Neural cell (in vitro differentiated cells): Measurements from ENCODE around the gene FGD5. TPM values are rescaled to one million over a fixed set of nuclear protein-coding genes. Genes with fewer than 3 reads are reported as not detected.

Source experiments
- H2AFZ ChIP-seq: fragments of 200-600, 300-800 bp; sonication (generic), shearing (Covaris generic); 2 replicates; pipeline ENCODE4 v1.6.0; 2014; ENCODE audit warnings: low read depth, mild to moderate bottlenecking, antibody characterized with exemption, low read length, moderate library complexity
- H3F3A ChIP-seq: fragments of 200-600 bp; shearing (Covaris generic); 2 replicates; pipeline ENCODE4 v1.6.1; 2016; ENCODE audit warnings: mild to moderate bottlenecking, moderate library complexity, mixed read lengths, antibody characterized with exemption, low read length; ENCODE audit not compliant: insufficient read depth, poor library complexity, severe bottlenecking
- H3K27ac ChIP-seq: fragments of 200-600, 300-800 bp; sonication (generic), shearing (Covaris generic); 2 replicates; pipeline ENCODE4 v1.5.1; 2014; ENCODE audit warnings: mild to moderate bottlenecking, low read length, moderate library complexity
- H3K27me3 ChIP-seq: fragments of 300-800, 200-600 bp; sonication (generic), shearing (Covaris generic); 2 replicates; pipeline ENCODE4 v1.6.0; 2014; ENCODE audit warnings: mild to moderate bottlenecking, low read depth, low read length, moderate library complexity; ENCODE audit not compliant: insufficient read depth
- H3K36me3 ChIP-seq: fragments of 300-800, 200-600 bp; sonication (generic), shearing (Covaris generic); 2 replicates; pipeline ENCODE4 v1.5.1; 2014; ENCODE audit warnings: mild to moderate bottlenecking, antibody characterized with exemption, low read length, moderate library complexity; ENCODE audit not compliant: insufficient read depth
- H3K4me2 ChIP-seq: fragments of 300-800, 200-600 bp; sonication (generic), shearing (Covaris generic); 2 replicates; pipeline ENCODE4 v1.6.0; 2014; ENCODE audit warnings: mild to moderate bottlenecking, low read length
- H3K4me3 ChIP-seq: fragments of 300-800, 200-600 bp; sonication (generic), shearing (Covaris generic); 2 replicates; pipeline ENCODE4 v1.5.1; 2014; ENCODE audit warnings: mild to moderate bottlenecking, low read length, moderate library complexity
- H3K79me2 ChIP-seq: fragments of 200-600 bp; shearing (Covaris generic); replicated peaks from 2 replicates; pipeline ENCODE4 v1.6.0; 2014; ENCODE audit warnings: mild to moderate bottlenecking, low read length, moderate library complexity; ENCODE audit not compliant: insufficient read depth
- H3K9ac ChIP-seq: fragments of 300-800, 200-600 bp; sonication (generic), shearing (Covaris generic); 2 replicates; pipeline ENCODE4 v1.6.1; 2016; ENCODE audit warnings: mild to moderate bottlenecking, low read length, mixed read lengths
- H3K9me2 ChIP-seq: fragments of 200-600 bp; shearing (Covaris generic); 2 replicates; pipeline ENCODE4 v1.6.1; 2016; ENCODE audit warnings: mild to moderate bottlenecking, low read length, mixed read lengths; ENCODE audit not compliant: insufficient read depth
- H3K9me3 ChIP-seq: fragments of 200-600, 300-800 bp; sonication (generic), shearing (Covaris generic); 2 replicates; pipeline ENCODE4 v1.6.1; 2016; ENCODE audit warnings: mild to moderate bottlenecking, mixed run types, low read length, moderate library complexity, mixed read lengths
- H4K20me1 ChIP-seq: fragments of 200-600 bp; shearing (Covaris generic); 2 replicates; pipeline ENCODE4 v1.6.1; 2016; ENCODE audit warnings: mild to moderate bottlenecking, mixed run types; ENCODE audit not compliant: insufficient read depth
- CTCF ChIP-seq: fragments of 450-650 bp; IDR thresholded peaks from 2 replicates; pipeline ENCODE4 v1.5.1; 2014; ENCODE audit warnings: antibody characterized with exemption, mild to moderate bottlenecking, moderate library complexity; ENCODE audit not compliant: poor library complexity, severe bottlenecking
- EP300 ChIP-seq: fragments of 450-650 bp; conservative IDR thresholded peaks from 2 replicates; pipeline ENCODE4 v1.6.1; 2014; ENCODE audit warnings: antibody characterized with exemption, mild to moderate bottlenecking, moderate library complexity; ENCODE audit not compliant: poor library complexity, severe bottlenecking
- EZH2 ChIP-seq: fragments of 200-600, 300-800 bp; shearing (Covaris generic), sonication (generic); IDR thresholded peaks from 2 replicates; pipeline ENCODE4 v1.6.1; 2014; ENCODE audit warnings: antibody characterized with exemption, low read length, borderline replicate concordance, mild to moderate bottlenecking; ENCODE audit not compliant: insufficient read depth, poor library complexity, severe bottlenecking
- MXI1 ChIP-seq: fragments of 450-650 bp; conservative IDR thresholded peaks from 2 replicates; pipeline ENCODE4 v1.6.1; 2014; ENCODE audit warnings: antibody characterized with exemption, mild to moderate bottlenecking; ENCODE audit not compliant: poor library complexity, severe bottlenecking
- POLR2AphosphoS5 ChIP-seq: IDR thresholded peaks from 2 replicates; pipeline ENCODE4 v1.6.1; 2012
- RAD21 ChIP-seq: fragments of 450-650 bp; conservative IDR thresholded peaks from 2 replicates; pipeline ENCODE4 v1.6.1; 2014; ENCODE audit warnings: antibody characterized with exemption, mild to moderate bottlenecking, moderate library complexity
- REST ChIP-seq: IDR thresholded peaks from 2 replicates; pipeline ENCODE4 v1.6.1; 2012; ENCODE audit warnings: borderline replicate concordance
- SMC3 ChIP-seq: fragments of 450-650 bp; conservative IDR thresholded peaks from 2 replicates; pipeline ENCODE4 v1.6.1; 2014; ENCODE audit warnings: antibody characterized with exemption, mild to moderate bottlenecking, moderate library complexity; ENCODE audit not compliant: poor library complexity
- TAF1 ChIP-seq: IDR thresholded peaks from 2 replicates; pipeline ENCODE4 v1.6.1; 2012; ENCODE audit warnings: low read depth
- polyA plus RNA-seq: library from polyadenylated mRNA; depleted of rRNA; stranded (reverse); fragments of >200 nt; gene quantifications from 2 replicates; pipeline ENCODE4 v1.2.3, GENCODE V29; 2014

The FGD5 gene
- polyA plus RNA-seq, 1 donor from 2014 or later, result not detected

GRCh38 chr3:14926592-14926991 is 107.8 kb downstream of the FGD5 start:
- Histone ChIP-seq H3K79me2 (no peaks in the 10 kb centered on the region), H3K9ac (no peak overlapping the region), H3K9me2 (no peaks in the 10 kb centered on the region), H4K20me1 (no peaks in the 10 kb centered on the region), H3K4me2 (no peak overlapping the region), H3K9me3 (no peaks in the 10 kb centered on the region), H3K27me3 (no peaks in the 10 kb centered on the region), H2AFZ (no peak overlapping the region), H3K4me3 (no peak overlapping the region), H3K27ac (no peak overlapping the region), H3K36me3 (no peaks in the 10 kb centered on the region), H3F3A (no peaks in the 10 kb centered on the region)
- TF ChIP-seq EP300 (no peak), TAF1 (no peak), MXI1 (no peak), REST (no peak)

GRCh38 chr3:14927308-14927707 is 108.5 kb downstream of the FGD5 start:
- H2AFZ ChIP-seq, result no peak overlapping the region
- no peaks in the 10 kb centered on the region for H3K9me3 ChIP-seq
- H3K27me3 ChIP-seq, result no peaks in the 10 kb centered on the region
- H3K27ac ChIP-seq, result no peak overlapping the region
- TF ChIP-seq EP300 (no peak), TAF1 (no peak), EZH2 (no peak), POLR2AphosphoS5 (no peak), RAD21 (no peak), SMC3 (no peak), REST (no peak), CTCF (no peak), MXI1 (no peak)
- no peak overlapping the region for H3K4me3 ChIP-seq
- H3K79me2 ChIP-seq, result no peaks in the 10 kb centered on the region
- no peaks in the 10 kb centered on the region for H3K36me3 ChIP-seq
- no peak overlapping the region for H3K4me2 ChIP-seq
- H3F3A ChIP-seq, result no peaks in the 10 kb centered on the region
- no peaks in the 10 kb centered on the region for H3K9me2 ChIP-seq
- H4K20me1 ChIP-seq, result no peaks in the 10 kb centered on the region
- H3K9ac ChIP-seq, result no peak overlapping the region
